GM10847 (cell line): ENCODE results near the gene ABCG1.

ENCODE experiments used
- POLR2A ChIP-seq: IDR thresholded peaks from 2 replicates; pipeline ENCODE4 v1.6.1; 2011; ENCODE audit not compliant: insufficient read length; ENCODE audit errors: extremely low read depth

Gene ABCG1

DNA sequence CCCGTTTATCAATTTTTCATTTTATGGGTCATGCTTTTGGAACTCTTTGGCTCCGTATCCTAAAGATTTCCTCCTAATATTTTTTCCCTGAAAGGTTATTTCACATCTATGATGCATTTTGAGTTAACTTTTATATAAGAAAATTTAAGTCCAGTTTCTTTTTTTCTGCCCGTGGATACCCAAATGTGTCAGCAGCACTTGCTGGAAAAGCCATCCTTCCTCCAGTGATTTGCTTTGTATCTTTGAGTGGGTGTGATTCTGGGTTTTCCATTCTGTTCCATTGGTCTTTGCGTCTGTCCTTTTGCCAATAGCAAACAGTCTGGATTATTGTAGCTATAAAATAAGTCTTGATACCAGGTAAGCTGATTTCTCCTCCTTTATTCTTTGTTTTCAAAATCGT is 15.6 kb upstream of the ABCG1 start:
- TF ChIP-seq POLR2A, result no peak

DNA sequence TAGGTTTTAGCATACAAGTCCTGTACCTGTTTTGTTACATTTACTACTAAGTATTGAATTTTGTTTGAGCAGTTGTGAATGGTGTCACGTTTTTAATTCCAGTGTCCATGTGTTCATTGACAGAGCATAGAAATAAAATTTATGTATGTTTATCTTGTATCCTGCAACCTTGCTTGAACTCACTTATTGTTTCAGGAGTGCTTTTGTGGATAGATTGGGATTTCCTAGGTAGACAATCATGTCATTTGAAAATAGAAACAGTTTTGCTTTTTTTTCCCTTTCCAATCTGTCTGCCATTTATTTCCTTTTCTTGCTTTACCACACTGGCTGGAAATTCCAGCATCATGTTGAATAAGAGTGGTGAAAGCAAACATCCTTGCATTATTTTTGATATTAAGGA is 15.0 kb upstream of the ABCG1 start:
- no peak for TF ChIP-seq POLR2A

DNA sequence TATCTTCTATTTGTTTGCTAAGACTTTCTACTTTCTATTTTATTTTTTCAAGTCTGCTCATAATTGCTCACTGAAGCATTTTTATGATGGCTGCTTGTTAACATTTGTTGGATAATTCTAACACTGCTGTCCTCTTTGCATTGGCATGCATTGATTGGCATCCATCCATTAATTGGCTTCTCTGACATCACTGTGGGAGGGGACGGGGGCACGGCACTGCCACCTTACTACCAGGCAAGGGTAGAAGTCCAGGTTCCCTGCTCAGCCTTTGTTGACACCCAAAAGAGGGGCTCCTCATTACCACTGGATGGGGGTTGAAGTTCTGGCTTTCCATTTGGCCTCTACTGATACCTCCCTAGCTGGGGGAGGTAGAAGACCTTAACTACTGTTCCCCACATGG is 11.5 kb upstream of the ABCG1 start:
- TF ChIP-seq POLR2A, result no peak

DNA sequence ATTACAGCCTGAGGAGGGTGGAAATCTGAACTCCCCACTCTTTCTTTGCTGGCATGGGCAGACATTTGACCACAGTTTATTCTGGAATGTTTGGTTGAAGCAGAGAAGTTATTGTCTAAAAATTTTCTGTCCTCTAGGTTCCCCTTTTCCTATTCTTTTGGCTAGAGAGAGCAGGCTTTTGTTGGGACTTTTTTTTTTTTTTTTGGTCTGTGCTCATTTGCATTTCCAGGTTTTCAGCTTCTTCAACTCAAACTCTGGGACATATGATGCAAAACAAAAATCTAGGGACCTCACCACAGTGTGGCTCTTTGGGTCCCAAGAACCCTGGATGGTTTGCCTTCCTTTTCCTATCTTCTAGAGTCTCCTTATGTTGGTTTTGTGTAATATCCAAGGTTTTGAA is 10.9 kb upstream of the ABCG1 start:
- no peak for TF ChIP-seq POLR2A

DNA sequence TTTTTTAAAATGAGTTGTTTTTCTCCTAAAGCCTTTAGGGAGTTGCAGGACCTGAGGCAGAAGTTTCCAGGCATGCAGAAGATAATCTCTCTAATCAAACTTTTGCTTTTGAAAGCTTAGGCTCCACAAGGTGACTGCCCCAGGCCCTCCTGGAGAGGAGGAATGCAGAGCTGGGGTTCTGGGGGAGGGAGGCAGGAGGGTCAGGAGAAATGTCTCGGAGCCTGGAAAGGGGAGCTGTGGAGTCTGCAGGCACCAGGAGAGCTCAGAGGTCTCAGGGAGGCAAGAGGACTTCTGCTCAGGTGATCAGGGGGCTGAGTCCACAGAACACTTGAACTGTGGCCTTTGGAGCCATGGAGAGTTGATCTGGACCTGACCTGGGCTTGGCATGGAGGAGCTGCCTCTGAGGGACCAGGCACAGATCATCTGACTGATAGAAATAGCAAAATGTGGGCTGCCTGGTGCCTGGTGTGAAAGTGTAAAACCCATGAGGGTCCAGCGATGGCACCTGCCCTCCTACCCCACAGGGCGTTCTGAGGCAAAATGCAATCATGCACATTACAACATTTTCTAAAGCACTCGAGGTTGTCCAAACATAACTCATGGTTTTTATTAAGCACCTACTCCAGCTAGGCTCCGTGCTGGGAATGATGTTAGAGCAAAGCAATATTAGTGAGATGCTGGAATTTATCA is 10.0 kb upstream of the ABCG1 start:
- TF ChIP-seq POLR2A, result no peak

DNA sequence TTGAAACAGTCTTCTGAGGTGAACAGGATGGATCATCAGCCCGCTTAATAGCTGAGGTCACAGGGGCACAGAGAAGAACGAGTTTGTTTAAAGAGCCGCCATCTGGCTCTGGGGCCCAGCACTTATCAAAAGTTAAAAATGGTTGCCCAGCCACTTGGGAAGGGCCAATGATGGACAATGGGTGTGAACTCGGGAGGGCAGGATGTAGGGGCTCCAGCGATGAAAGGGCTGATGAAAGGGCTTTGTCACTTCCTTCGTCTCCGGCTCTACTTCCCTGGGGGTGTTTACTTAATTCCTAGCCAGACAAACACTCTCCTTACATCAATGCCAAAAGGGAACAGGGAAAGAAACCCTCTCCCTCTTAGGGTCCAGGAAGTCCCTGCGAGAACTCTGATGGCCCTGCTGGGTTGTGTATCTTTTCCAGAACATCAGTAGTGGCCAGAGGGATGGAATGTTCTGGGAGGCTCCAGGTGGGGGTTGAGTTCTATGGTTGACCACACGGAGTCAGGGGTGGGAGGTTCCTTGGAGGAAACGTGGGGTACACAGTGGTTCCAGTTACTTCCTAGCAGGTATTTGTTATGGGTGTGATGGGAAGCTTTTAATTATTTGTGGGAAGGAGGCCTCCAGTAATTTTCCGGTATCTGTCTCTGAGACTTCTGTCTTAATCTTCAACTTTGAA is 9.0 kb upstream of the ABCG1 start:
- no peak for TF ChIP-seq POLR2A

DNA sequence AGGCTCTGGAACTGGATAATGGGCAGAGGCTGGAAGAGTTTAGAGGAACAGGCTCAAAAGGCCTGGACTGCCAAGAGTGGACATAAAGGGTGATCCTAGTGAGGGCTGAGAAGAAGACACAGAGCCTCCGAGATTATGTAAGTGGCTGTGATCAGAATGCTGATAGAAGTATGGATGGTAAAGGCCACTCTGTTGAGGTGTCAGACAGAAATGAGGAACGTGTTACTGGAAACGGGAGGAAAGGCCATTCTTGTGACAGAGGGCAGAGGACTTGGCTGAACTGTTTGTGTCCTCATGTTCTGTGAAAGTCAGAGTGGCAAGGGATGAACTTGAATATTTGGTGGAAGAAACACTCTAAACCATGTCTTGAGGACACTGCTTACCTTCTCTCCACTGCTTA is 6.7 kb upstream of the ABCG1 start:
- TF ChIP-seq POLR2A, result no peak

DNA sequence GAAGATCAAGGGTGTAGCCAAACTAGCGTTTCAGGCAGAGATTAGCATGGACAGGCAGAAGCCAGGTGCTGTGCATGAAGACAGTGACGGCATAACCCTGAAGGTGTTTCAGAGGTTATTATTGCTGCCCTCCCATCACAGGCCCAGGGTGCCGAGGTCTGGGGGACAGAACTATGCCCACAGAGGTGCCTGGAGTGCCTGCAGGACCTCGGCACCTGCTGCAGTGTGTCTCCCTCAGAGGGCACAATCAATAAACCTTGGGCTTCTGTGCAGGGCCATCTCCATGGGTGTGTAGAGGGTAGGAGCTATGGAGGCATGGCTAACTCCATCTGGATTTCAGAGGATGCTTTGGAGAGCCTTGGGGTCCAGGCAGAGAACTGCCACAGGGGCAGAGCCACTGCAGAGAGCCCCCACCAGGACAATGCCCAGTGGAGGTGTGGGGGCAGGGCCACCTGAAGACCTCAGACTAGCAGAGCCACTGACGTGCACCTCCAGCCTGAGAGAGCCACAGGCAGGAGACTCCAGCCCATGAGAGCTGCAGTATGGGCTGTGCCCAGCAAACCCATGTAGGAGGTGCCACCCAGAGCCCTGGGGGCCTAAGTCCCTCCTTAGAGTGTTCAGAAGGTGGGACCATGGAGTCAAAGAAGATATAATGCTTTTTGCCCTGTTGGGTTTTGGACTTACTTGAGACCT is 5.7 kb upstream of the ABCG1 start:
- no peak for TF ChIP-seq POLR2A

DNA sequence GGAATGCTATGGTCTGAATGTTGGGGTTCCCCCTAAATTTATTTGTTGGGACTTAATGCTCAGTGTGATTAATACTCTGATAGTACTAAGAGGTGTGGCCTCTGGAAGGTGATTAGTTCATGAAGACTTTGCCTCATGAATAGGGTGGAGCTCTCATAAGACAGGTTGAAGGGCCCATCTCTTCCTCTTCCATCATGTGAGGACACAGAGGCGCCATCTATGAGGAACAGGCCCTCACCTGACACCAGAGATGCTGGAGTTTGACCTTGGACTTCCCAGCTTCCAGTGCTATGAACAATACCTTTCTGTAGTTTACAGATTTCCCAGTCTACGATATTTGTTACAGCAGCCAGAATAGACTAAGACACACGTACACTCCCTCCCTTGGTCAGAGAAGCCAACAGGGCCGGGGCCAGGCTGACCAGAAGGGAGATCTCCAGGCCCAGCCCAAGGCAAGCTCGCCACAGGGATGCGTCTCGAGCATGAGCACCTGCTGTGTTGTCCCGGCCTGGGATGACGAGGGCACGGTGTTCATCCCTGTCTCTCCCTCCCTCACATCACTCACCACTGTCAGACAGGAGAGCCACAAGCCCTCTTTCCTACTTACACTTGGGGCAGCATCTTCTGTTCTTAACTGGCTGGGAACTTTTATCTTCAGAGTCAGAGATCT is 4.7 kb upstream of the ABCG1 start:
- no peak for TF ChIP-seq POLR2A

DNA sequence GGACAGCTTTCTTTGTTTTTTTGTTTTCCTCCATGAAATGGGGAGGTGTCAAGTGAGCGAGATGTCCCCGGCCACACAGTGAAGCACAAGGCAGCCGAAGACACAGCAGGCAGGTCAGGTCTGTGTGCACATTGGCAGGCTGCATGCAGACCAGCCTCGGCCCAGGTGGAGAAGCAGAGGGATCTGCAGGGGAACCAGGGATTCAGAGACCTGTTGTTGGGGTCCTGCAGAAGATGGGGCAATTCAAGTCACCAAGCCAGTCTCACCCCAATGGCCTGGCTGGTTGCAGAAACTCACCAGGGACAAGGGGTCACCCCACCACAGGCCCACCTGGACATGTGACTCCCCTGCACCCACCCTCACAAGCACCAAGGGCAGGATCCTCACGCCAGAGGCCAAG is 4.0 kb upstream of the ABCG1 start:
- no peak for TF ChIP-seq POLR2A

DNA sequence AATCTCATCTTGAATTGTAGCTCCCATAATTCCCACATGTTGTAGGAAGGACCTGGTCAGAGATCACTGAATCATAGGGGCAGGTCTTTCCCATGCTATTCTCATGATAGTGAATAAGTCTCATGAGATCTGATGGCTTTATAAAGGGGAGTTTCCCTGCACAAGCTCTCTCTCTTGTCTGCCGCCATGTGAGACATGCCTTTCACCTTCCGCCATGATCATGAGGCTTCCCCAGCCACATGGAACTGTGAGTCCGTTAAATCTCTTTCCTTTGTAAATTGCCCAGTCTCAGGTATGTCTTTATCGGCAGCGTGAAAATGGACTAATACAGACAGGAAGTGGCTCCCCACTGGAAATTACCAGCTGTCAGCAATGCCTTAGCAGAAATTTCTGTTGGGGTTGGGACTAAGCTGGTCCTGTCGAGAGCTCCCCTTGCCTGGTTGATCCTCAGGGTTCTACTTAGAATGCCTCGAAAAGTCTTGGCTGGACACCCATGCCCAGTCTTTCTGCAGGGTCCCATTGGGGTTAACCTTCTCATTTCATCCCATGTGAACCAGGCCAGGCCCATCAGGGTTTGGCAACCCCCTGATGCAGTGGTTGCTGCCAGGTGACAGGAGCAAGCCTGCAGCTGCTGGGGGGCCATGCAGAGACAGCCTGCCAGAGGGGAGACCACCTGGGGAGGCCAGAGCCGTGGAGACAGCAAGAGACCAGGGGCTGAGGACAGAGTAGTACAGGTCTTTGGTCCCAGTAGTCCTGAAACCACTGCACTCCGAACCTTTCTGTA is 2.8 kb upstream of the ABCG1 start:
- no peak for TF ChIP-seq POLR2A

DNA sequence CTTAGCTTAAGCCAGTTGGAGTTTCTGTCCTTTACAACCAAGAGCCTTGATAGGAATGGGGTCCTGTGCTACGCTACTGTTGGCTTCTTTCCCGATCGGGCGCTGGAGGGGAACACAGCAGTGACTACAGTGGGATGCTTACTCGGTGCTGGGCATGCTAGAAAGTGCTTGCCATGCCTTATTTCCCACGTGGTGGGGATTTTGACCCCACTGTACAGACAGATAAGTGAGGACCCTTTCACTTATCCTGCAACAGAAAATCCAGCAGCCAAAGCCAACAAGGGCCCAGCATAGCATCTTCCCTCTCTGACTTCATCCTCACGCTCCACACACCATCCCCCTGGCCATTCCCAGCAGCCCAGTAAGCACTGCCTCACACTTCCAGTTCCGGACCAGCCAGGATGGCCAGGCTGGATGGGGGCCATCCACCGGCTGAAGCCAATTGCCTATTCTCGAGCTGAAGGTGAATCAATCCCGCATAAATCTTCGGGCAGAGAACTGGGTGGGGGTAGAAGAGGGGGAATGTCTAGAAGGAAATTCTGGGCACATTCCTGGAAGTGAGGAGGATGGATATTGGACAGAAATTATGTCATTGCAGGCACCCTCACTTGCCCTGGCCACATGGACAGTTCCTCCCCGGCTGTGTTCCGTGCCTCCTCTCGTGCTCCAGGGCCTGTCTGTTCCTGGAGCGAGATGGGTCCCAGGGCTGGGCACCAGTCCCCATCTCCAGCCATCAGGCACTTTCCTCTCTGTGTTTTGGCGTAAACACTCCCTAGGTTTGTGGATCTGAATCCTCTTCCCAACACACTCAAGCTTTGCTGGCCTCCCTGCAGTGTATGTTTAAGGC is 2.0 kb upstream of the ABCG1 start:
- TF ChIP-seq POLR2A, result no peak

DNA sequence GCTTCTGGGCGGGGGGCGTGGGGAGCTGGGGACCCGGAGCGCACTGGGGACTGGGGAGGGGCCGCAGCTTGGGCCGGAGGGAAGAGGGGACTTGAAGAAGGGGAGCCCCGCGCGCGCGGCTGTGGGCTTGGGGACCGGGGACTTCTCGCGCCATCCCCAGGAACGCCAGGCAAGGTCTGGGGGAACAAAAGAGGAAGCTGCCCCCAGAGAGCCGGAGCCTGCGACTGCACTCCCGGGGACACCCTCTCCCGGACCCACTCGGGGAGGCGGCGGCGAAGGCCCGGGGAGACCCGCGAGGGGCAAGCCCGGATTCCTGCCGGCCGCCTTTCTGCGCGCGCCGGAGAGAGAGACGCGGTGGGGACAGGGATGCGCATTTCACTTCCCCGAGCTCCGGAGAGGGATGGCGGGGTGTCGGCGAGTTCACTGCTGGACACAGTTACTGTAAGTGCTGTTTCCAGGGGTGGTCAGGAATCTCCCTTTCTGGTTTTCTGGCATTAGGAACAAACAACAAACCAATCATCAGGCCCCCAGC is 732 bp downstream of the ABCG1 start:
- no peak for TF ChIP-seq POLR2A

DNA sequence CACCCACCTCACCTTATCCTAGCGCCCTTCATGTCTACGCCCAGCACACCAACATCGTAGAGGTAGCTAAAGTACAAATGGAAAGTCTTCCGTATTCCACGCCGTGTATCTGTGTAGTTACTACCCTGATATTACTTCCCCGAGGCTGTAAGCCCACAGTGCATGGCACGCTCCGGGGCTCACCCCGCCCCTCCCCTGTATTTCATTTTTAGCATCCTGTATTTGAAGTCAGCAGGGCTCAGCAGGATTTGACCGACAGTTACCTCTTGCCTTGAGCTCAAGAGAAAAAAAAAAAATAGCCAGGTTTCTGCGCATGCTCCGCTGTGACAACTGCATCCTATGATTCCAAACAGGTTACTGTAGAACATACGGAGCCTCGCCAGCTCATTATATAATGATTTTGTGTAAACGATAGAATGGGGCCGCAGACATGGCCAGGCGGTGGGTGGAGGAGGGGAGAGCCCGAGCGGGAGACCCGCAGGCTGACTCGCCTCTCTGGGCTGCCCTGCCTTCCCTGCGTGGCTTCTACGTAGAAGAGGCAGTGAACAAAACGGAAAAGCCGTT is 1.3 kb downstream of the ABCG1 start:
- no peak for TF ChIP-seq POLR2A
